C1 segment of cervical spinal cord (tissue), 14 donors: ENCODE measurements around the gene LYL1.

Source experiments
- DNase-seq, 14 donors: peaks; one replicate each; lab custom pipeline; 2025; lab: John Stamatoyannopoulos, UW

The LYL1 gene

GRCh38 chr19:13058951-13059660 is 43.6 kb downstream of the LYL1 start:
- no peak for DNase-seq

- no peak for DNase-seq
Observed at GRCh38 chr19:13057744-13058143, 44.9 kb downstream of the LYL1 start.

- DNase-seq: no peak
Observed at GRCh38 chr19:13057147-13057572, 45.5 kb downstream of the LYL1 start.

GRCh38 chr19:13056052-13056660 is 46.5 kb downstream of the LYL1 start:
- DNase-seq: peak in 1 of 14 donors; percentile 10

GRCh38 chr19:13055213-13056051 is 47.2 kb downstream of the LYL1 start:
- peak in 5 of 14 donors; percentile 19 to 73 (median 49) for DNase-seq

- DNase-seq: peak in 1 of 14 donors; percentile 45
Observed at GRCh38 chr19:13054626-13055212, 47.9 kb downstream of the LYL1 start.

GRCh38 chr19:13053761-13054625 is 48.7 kb downstream of the LYL1 start:
- peak in 7 of 14 donors; percentile 23 to 78 (median 59) for DNase-seq

GRCh38 chr19:13053238-13053637 is 49.4 kb downstream of the LYL1 start:
- no peak for DNase-seq

GRCh38 chr19:13052447-13053175 is 50.0 kb downstream of the LYL1 start:
- DNase-seq: no peak

GRCh38 chr19:13051557-13052165 is 51.0 kb downstream of the LYL1 start:
- peak in 2 of 14 donors; percentile 8 to 44 for DNase-seq

GRCh38 chr19:13050274-13050673 is 52.4 kb downstream of the LYL1 start:
- DNase-seq: no peak
